SU-DHL-6 (cell line): Measurements from ENCODE around the gene CHST14.

Source experiments
- H2AFZ ChIP-seq: fragments of 200-600 bp; sonication (generic); 2 replicates; pipeline ENCODE4 v1.6.1; 2014; ENCODE audit warnings: low read depth, mild to moderate bottlenecking, moderate library complexity, mixed read lengths, antibody characterized with exemption, low read length; ENCODE audit not compliant: severe bottlenecking
- H3F3A ChIP-seq: fragments of 200-600 bp; shearing (Covaris generic); 2 replicates; pipeline ENCODE4 v1.6.0; 2016; ENCODE audit warnings: antibody characterized with exemption, mild to moderate bottlenecking; ENCODE audit not compliant: insufficient read depth
- H3K27ac ChIP-seq: fragments of 200-600 bp; sonication (generic); 2 replicates; pipeline ENCODE4 v1.5.1; 2016; ENCODE audit warnings: low read depth, mild to moderate bottlenecking, low read length, moderate library complexity, mixed read lengths
- H3K27me3 ChIP-seq: fragments of 200-600 bp; sonication (generic), shearing (Covaris generic); 2 replicates; pipeline ENCODE4 v1.6.0; 2014; ENCODE audit warnings: mild to moderate bottlenecking, low read length
- H3K36me3 ChIP-seq: fragments of 200-600 bp; sonication (generic); 2 replicates; pipeline ENCODE4 v1.6.1; 2014; ENCODE audit warnings: mild to moderate bottlenecking, low read length, mixed read lengths
- H3K4me2 ChIP-seq: fragments of 300-600, 200-600 bp; shearing (Covaris generic), sonication (generic); 2 replicates; pipeline ENCODE4 v1.6.0; 2014; ENCODE audit warnings: low read length, low read depth, mild to moderate bottlenecking; ENCODE audit not compliant: poor library complexity, severe bottlenecking
- H3K4me3 ChIP-seq: fragments of 200-600 bp; sonication (generic); 2 replicates; pipeline ENCODE4 v1.5.1; 2014; ENCODE audit warnings: antibody characterized with exemption, low read length, mild to moderate bottlenecking, mixed read lengths; ENCODE audit not compliant: insufficient read depth, poor library complexity, severe bottlenecking
- H3K79me2 ChIP-seq: fragments of 200-600 bp; sonication (generic); 2 replicates; pipeline ENCODE4 v1.6.1; 2014; ENCODE audit warnings: mild to moderate bottlenecking, low read length, moderate library complexity; ENCODE audit not compliant: insufficient read depth
- H3K9ac ChIP-seq: fragments of 200-600 bp; sonication (generic); 2 replicates; pipeline ENCODE4 v1.7.0; 2014; ENCODE audit warnings: mild to moderate bottlenecking, low read length
- H3K9me2 ChIP-seq: fragments of 200-600 bp; sonication (generic); replicated peaks from 2 replicates; pipeline ENCODE4 v1.6.1; 2014; ENCODE audit warnings: low read length; ENCODE audit not compliant: insufficient read depth
- H3K9me3 ChIP-seq: fragments of 200-600 bp; sonication (generic); 2 replicates; pipeline ENCODE4 v1.6.1; 2014; ENCODE audit warnings: low read length, mixed read lengths; ENCODE audit not compliant: insufficient read depth
- H4K20me1 ChIP-seq: fragments of 200-600 bp; sonication (generic); 2 replicates; pipeline ENCODE4 v1.6.1; 2014; ENCODE audit warnings: low read depth, mild to moderate bottlenecking, antibody characterized with exemption, low read length, moderate library complexity, mixed read lengths
- CTCF ChIP-seq: fragments of 200-600 bp; sonication (generic); IDR thresholded peaks from one replicate; pipeline ENCODE4 v1.5.1; 2017; ENCODE audit warnings: antibody characterized with exemption, mild to moderate bottlenecking, low read length, moderate library complexity; ENCODE audit not compliant: insufficient read depth, poor library complexity, severe bottlenecking
- EZH2phosphoT487 ChIP-seq: fragments of 200-600 bp; sonication (generic), shearing (Covaris generic); conservative IDR thresholded peaks from 2 replicates; pipeline ENCODE4 v1.6.1; 2018; ENCODE audit warnings: mild to moderate bottlenecking, antibody characterized with exemption, low read length, moderate library complexity, mixed read lengths

Gene CHST14

DNA sequence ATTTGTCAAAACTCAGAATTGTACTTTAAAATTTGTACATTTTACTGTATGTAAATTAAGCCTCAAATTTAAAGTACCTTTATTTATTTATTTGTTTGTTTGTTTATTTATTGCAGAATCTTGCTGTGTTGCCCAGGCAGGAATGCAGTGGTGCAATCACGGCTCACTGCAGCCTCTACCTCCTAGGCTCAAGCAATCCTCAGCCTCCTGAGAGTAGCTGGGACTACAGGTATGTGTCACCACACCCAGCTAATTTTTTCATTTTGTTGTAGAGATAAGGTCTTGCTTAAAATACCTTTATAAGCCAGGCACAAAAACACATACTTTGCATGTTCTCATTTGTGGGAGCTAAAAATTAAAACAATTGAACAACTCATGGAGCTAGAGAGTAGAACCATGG lies 37.4 kb downstream of the CHST14 start:
- H2AFZ ChIP-seq, result no peak overlapping the region
- no peak overlapping the region for H3K9ac ChIP-seq
- no peaks in the 10 kb centered on the region for H3K9me3 ChIP-seq
- no peaks in the 10 kb centered on the region for H3K79me2 ChIP-seq
- H3K27me3 ChIP-seq, result no peaks in the 10 kb centered on the region; the same call in 1 of the 2 replicates
- H3K36me3 ChIP-seq, result no peaks in the 10 kb centered on the region
- no peak overlapping the region for H3K27ac ChIP-seq
- no peak overlapping the region for H3K4me3 ChIP-seq
- H3K4me2 ChIP-seq, result no peak overlapping the region
- no peaks in the 10 kb centered on the region for H3K9me2 ChIP-seq
- no peaks in the 10 kb centered on the region for H3F3A ChIP-seq
- no peak for TF ChIP-seq EZH2phosphoT487
- TF ChIP-seq CTCF, result no peak
- H4K20me1 ChIP-seq, result no peaks in the 10 kb centered on the region

DNA sequence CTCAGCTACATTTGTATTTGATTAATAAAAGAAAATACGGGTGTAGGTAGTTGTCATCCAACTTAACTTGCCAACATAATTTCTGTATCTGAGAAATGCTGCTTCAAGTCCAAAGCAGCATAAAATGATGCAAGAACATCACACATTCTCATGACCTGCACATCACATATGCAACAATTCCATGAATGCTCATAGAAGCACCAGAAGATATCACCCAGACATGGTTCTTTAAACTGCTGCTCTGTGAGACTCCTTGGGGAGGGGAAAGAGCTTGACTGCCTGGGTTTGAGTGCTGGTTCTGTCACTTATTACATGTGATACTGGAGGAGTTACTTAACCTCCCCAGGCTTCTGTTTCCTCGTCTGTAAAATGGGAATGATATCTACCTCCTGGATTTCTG lies 39.4 kb downstream of the CHST14 start:
- Histone ChIP-seq H3F3A (no peaks in the 10 kb centered on the region), H3K4me3 (no peak overlapping the region), H3K27ac (no peak overlapping the region), H3K9me3 (no peaks in the 10 kb centered on the region), H4K20me1 (no peaks in the 10 kb centered on the region), H3K9ac (no peak overlapping the region), H2AFZ (no peak overlapping the region), H3K36me3 (no peaks in the 10 kb centered on the region), H3K9me2 (no peaks in the 10 kb centered on the region), H3K27me3 (no peaks in the 10 kb centered on the region; the same call in 1 of the 2 replicates), H3K4me2 (no peak overlapping the region), H3K79me2 (no peaks in the 10 kb centered on the region)
- no peak for TF ChIP-seq CTCF
- TF ChIP-seq EZH2phosphoT487, result no peak

- Histone ChIP-seq H3K4me3 (no peak overlapping the region), H3F3A (no peaks in the 10 kb centered on the region), H3K27me3 (no peaks in the 10 kb centered on the region; the same call in 1 of the 2 replicates), H4K20me1 (no peaks in the 10 kb centered on the region), H3K9me3 (no peaks in the 10 kb centered on the region), H3K27ac (no peak overlapping the region), H2AFZ (no peak overlapping the region), H3K79me2 (no peaks in the 10 kb centered on the region), H3K4me2 (peak overlapping the region; percentile 33), H3K9ac (no peak overlapping the region), H3K36me3 (no peaks in the 10 kb centered on the region), H3K9me2 (no peaks in the 10 kb centered on the region)
- TF ChIP-seq EZH2phosphoT487, result no peak
- no peak for TF ChIP-seq CTCF
Observed at GRCh38 chr15:40511093-40511471, 40.3 kb downstream of the CHST14 start.
